ENCODE measurements around the gene FUT7.
A peak's percentile ranks its signal among the peaks of the same experiment; 100 is the strongest.

Gene FUT7

DNA sequence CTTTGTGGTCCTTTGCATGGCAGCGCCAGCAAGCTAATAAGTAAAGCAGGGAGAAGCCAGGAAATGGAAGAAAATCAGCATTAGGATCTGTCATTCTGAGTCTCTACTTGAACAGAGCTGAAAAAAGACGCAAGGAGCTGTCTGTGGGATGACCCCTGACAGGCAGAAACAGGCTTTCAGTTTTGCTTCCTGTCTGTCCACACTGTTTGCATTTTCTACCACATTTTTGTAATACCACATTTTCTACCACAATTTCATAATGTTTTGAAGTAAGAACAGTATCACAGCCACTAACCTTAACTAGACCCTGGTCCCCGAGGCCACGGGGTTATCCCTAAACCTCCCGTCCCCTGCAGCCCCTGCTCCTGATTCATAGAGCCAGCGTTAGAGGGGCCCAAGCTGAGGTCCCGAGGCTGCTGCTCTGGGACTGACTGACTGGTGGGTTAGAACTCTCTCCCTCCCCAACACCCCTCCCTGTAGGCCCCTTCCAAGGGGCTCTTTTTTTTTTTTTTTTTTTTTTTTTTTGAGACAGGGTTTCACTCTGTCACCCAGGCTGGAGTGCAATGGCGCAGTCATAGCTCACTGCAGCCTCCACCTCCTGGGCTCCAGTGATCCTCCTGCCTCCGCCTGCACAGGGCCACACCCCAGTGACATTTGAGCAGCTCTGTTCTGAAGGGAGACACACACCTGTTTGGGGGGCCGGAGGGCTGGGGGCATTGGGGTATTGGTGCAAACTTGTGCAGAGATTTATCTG lies 31.5 kb downstream of the FUT7 start:
- DNase-seq, result no peak

DNA sequence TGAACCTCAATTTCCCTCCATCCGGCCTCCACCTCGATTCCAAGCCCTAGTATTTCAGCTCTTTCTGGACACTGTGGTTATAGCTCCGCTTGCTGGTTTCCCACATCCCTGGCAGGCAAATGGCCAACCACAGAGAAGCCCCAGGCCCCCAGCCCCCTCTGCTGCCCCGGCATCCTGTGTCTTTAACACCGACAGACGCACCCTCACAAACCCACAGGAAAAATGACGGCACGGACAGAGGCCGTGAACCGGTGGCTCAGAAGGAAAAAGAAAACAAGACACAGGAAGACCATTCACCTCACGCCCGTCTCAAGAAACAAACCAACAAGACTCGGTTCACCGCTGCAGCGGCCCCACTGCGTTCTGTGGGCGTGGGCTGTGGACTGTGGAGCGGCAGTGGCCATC lies 34.1 kb downstream of the FUT7 start:
- no peak for DNase-seq

- no peak for DNase-seq
Observed at GRCh38 chr9:136997371-136997770, 34.5 kb downstream of the FUT7 start.

DNA sequence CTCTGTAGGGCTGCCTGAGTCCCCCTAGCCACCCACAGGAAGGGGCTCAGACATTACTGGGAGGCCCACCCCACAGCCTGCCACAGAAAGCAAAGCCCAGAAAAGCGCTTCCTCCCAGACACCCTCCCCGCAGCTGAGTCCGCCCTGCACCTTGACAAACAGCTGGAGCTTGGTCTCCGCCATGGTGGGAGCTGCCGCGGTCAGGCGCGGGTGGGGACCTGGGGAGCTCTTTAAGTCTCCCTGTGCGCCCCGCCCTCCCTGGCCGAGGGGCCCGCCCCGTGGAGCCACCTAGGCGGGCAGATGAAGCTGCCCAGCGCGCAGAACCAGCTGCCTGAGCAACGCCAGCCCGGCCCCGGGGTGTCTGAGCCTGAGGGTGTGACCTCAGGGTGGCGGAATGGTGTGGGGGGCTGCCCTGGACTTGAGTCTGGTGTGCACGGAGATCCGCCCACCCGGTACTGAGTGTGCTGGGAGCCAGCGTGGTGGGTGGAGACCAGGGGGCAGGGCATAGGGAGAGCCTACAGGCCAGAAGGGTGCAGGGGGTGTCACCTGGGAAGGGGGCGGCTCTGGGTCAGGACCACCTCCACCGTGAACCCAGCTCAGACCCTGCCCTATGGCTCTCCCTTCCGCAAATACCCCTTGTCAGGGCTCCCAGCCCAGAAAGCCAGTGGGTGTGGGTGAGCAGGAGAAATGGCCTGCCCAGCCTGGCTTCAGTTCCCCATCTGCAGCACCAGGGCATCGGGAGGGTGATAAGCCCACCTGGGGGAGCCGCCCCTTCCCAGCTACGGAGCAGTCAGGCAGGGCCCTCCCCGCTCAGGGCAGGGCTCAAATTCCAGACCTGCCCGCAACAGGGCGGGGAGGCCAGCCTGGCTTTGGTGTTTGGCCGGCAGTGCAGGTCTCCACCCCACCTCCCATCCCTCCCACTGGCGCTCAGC lies 35.3 kb downstream of the FUT7 start, which contains the start of gene CLIC3:
TSS of gene CLIC3 (minus strand) at position 208 of the 932 bp plus-strand sequence. CDS start at position 183, 25 bp downstream.
- DNase-seq, result no peak

DNA sequence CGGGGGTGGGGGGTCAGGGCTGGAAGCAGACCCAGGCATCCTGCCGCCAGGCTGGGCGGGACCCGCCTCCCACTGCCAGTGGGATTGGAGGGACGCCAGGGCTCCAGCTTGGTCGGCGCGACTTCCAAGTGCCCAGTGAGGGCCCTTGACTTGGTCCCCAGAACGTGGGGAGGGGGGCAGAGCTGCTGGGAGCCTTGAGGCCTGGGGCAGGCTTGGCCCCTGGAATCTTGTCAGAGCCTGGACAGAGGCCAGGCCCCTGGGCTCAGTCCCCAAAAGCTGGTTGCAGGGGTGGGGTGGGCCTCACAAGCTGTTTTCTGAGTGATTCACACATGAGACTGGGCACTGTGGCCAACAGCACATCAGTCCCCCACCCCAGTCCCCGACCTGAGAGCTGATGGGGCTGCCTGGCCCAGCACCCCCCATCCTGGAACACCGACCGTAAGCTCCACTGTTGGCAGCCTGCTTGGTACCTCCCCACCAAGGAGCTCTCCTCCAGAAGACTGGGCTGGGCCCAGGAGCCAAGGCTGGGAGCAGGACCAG lies 36.0 kb downstream of the FUT7 start:
- no peak for DNase-seq

DNA sequence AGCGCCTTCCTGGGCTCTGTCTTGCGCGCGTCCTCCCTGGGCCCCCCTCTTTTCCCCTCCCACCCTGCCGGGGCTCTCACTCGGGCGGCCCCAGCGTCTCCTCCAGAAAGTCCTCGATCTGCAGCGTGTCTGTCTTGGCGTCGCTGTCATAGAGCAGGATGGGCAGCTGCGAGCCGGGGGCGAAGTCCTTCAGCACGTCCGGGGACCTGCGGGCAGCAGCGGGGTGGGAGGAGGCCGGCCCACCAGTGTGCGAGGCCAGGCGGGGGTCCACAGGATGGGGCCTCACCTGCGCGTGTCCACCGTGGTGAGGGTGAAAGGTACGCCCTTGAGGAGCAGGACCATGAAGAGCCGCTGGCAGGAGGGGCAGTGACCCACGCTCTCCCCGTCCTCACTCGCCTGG lies 36.5 kb downstream of the FUT7 start:
- no peak for DNase-seq

DNA sequence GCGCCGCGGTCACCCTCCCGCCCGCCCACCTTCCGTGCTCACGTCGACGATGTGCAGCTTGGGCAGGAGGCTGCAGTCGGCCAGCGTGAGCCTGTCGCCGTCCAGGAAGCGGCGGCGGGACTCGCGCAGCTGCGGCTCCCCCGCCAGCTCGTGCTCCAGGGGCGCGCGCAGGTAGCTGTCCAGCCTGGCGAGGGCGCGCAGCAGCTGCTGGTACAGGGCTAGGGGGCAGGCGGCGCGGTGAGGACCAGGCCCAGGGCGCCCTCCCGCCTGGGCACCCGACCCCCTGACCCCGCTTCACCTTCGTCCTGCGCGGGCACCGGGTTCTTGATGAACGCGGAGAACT lies 37.0 kb downstream of the FUT7 start:
- no peak for DNase-seq

GRCh38 chr9:136994180-136994887 lies 37.6 kb downstream of the FUT7 start:
- no peak for DNase-seq

DNA sequence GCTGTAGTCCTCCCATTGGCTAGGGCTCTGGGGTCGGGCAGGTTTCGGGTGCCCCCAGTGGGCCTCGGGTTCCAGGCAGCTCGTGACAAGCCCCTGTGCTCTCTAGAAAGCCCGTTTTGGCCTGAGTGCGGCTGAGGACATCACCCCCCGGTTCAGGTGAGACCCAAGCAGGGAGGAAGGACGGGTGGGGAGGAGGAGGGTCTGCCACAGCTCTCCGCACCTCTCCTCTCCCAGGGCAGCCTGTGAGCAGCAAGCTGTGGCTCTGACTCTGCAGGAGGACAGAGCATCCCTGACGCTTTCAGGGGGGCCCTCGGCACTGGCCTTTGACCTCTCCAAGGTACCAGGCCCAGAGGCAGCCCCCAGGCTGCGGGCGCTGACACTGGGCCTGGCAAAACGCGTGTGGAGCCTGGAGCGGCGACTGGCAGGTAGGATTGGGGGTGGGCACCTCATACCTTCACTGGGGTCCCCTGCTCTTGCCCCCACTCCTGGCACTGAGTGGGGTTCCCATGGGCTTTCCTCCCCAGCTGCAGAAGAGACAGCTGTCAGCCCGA lies 39.0 kb downstream of the FUT7 start:
- DNase-seq, result no peak

- peak; percentile 91 for DNase-seq
Observed at GRCh38 chr9:136991993-136992818, 39.7 kb downstream of the FUT7 start, which contains the start of gene PAXX. PAXX (plus strand) TSS chr9:136992422; CDS start chr9:136992444, 22 bp downstream.

DNA sequence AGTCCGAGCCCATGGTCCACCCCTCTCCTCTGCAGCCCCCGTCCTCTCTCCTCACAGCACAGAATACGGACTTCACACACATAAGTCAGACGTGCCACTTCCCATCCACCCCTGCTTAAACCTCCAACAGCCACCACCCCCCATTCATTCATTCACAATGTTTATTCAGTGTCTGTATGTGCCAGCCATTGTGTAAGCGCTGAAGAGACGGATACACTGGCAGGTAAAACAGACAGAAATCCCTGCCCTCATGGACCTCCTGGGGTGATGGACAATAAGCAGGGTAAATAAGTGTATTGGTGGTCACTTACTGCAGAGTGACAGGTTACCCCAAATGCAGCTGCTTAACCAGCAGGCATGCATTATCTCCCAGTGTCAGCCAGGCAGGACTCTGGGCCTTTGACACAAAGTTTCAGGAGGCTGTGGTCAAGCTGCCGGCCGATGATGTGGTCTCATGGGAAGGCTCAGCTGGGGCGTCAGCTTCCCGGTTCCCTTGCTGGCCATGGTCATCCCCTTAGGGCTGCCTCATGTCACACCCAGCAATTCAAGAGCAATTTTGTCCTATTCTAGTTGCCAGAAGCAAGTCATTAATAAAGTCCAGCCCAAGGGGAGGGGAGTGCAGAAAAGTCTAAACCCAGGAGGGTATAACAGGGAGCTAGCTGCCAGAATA lies 41.5 kb downstream of the FUT7 start:
- no peak for DNase-seq

DNA sequence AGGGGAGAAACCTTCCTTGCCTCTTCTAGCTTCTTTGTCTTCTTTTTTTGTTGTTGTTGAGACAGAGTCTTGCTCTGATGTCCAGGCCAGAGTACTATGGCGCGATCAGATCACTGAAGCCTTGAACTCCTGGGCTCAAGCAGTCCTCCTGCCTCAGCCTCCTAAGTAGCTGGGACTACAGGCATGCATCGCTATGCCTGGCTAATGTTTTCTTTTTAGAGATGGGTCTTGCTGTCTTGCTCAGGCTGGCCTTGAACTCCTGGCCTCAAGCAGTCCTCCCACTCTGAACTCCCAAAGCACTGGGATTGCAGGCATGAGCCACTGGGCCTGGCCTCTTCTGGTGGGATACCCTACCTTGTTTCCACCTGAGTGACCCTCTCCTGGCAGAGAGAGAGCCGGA lies 43.0 kb downstream of the FUT7 start:
- DNase-seq, result no peak

DNA sequence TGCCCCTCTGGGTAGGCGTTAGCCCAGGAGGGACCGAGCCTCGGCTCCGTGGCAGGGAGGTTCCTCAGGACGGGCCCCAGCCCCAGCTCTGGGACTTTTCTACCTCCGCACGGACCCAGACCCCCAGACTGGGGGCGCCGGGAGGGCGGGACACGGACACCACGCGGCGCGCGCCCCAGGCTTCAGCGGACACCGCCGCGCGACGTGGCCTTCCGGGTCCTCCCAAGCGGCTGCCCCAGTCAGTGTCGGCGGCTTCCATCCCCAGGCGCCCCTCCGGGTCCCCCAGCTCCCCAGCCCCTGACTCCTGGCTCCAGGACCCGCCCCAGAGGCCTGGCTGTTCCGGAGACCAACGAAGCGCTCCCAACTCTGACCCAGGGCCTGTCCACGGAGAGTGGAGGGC lies 46.0 kb downstream of the FUT7 start:
- no peak for DNase-seq

- DNase-seq, result no peak
Observed at GRCh38 chr9:136985027-136985602, 46.8 kb downstream of the FUT7 start.

- DNase-seq, result no peak
Observed at GRCh38 chr9:136984464-136985026, 47.3 kb downstream of the FUT7 start.

- DNase-seq, result no peak
Observed at GRCh38 chr9:136983656-136984314, 48.1 kb downstream of the FUT7 start.

GRCh38 chr9:136983167-136983566 lies 48.7 kb downstream of the FUT7 start:
- DNase-seq, result no peak

GRCh38 chr9:136982232-136983051 lies 49.4 kb downstream of the FUT7 start, which contains the start of gene LCNL1:
LCNL1 (plus strand) TSS chr9:136982993; CDS start chr9:136983587, 594 bp downstream.
- DNase-seq, result no peak

Data from right forelimb (tissue), 1 donor.